ENCODE data around the gene RSPH6A.

Gene RSPH6A

DNA sequence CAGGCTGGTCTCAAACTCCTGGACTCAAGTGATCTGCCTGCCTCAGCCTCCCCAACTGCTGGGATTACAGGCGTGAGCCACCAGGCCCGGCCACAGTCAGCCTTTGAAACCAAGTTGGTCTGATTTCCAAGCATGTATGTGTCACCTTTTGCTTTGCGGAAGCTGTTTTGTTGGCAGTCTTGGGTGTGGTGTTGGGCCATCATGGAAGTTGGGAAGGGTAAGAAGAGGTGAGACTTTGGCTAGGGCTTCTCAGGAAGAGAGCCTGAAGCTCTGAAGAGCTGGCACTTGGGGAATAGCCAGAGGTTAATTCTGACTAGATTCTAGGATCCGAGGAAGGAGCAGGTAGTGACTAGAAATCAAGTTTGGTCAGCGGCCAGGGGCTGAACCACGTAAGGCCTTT is 2.8 kb downstream of the RSPH6A start:
- TF ChIP-seq OSR1 (CRISPR knock-in tag; IDR thresholded peaks at IDR 0.05) = no peak
- no peak for TF ChIP-seq PPARA (CRISPR knock-in tag; IDR thresholded peaks at IDR 0.05; ENCODE audit: borderline replicate concordance)
- ATAC-seq = no peak

- TF ChIP-seq SNAI2 (CRISPR knock-in tag; IDR thresholded peaks at IDR 0.05) = no peak
- TF ChIP-seq, protein P1, sequence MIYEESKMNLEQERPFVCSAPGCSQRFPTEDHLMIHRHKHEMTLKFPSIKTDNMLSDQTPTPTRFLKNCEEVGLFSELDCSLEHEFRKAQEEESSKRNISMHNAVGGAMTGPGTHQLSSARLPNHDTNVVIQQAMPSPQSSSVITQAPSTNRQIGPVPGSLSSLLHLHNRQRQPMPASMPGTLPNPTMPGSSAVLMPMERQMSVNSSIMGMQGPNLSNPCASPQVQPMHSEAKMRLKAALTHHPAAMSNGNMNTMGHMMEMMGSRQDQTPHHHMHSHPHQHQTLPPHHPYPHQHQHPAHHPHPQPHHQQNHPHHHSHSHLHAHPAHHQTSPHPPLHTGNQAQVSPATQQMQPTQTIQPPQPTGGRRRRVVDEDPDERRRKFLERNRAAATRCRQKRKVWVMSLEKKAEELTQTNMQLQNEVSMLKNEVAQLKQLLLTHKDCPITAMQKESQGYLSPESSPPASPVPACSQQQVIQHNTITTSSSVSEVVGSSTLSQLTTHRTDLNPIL (CRISPR knock-in tag; IDR thresholded peaks at IDR 0.05; ENCODE audit: low read depth) = no peak
- no peak for TF ChIP-seq OSR1 (CRISPR knock-in tag; IDR thresholded peaks at IDR 0.05)
- no peak for TF ChIP-seq GLIS3 (CRISPR knock-in tag; IDR thresholded peaks at IDR 0.05)
- no peak for TF ChIP-seq POU6F1 (CRISPR knock-in tag; IDR thresholded peaks at IDR 0.05; ENCODE audit: borderline replicate concordance, low read depth)
- TF ChIP-seq BACH2 (CRISPR knock-in tag; IDR thresholded peaks at IDR 0.05; ENCODE audit: borderline replicate concordance) = no peak
- TF ChIP-seq PATZ1 (CRISPR knock-in tag; IDR thresholded peaks at IDR 0.05; ENCODE audit: borderline replicate concordance) = no peak
- no peak for TF ChIP-seq ZNF8 (CRISPR knock-in tag; IDR thresholded peaks at IDR 0.05)
- TF ChIP-seq ESRRG (CRISPR knock-in tag; IDR thresholded peaks at IDR 0.05) = no peak
- TF ChIP-seq ZFP30 (CRISPR knock-in tag; IDR thresholded peaks at IDR 0.05) = no peak
- no peak for TF ChIP-seq CSDC2 (CRISPR knock-in tag; IDR thresholded peaks at IDR 0.05)
- no peak for TF ChIP-seq TOX (CRISPR knock-in tag; IDR thresholded peaks at IDR 0.05; ENCODE audit: borderline replicate concordance)
- TF ChIP-seq TSHZ2 (CRISPR knock-in tag; IDR thresholded peaks at IDR 0.05) = no peak
- TF ChIP-seq ZC3H10 (CRISPR knock-in tag; IDR thresholded peaks at IDR 0.05) = no peak
- TF ChIP-seq RARB (CRISPR knock-in tag; IDR thresholded peaks at IDR 0.05) = no peak
- no peak for TF ChIP-seq ARNTL (CRISPR knock-in tag; IDR thresholded peaks at IDR 0.05; ENCODE audit: borderline replicate concordance, low read depth)
- no peak for TF ChIP-seq TCF4 (CRISPR knock-in tag; IDR thresholded peaks at IDR 0.05; ENCODE audit: borderline replicate concordance)
- ATAC-seq = peak; percentile 62
Observed at GRCh38 chr19:45809643-45810159, 5.4 kb downstream of the RSPH6A start.

DNA sequence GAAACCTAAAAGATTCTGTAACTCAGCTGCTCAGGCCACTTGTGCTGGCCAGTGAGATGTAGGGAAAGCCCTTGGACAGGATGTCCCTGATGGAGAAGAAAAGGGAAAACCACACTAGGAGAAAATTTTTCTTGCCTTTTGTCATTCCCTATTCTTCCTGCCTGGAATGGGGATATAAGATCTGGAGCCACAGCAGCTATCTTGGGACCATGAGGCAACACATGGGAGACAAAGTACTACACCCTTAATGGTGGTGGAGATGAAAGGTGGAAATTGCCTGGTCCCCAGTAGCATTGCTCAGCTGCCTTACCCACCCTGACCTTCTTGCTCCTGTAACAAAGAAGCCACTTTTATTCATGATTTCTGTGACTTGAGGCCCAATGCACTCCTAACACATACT is 9.4 kb downstream of the RSPH6A start:
- no peak for ATAC-seq
- TF ChIP-seq ZFP3 (CRISPR knock-in tag; IDR thresholded peaks at IDR 0.05) = no peak
- no peak for TF ChIP-seq GLIS3 (CRISPR knock-in tag; IDR thresholded peaks at IDR 0.05)
- TF ChIP-seq, protein P2, sequence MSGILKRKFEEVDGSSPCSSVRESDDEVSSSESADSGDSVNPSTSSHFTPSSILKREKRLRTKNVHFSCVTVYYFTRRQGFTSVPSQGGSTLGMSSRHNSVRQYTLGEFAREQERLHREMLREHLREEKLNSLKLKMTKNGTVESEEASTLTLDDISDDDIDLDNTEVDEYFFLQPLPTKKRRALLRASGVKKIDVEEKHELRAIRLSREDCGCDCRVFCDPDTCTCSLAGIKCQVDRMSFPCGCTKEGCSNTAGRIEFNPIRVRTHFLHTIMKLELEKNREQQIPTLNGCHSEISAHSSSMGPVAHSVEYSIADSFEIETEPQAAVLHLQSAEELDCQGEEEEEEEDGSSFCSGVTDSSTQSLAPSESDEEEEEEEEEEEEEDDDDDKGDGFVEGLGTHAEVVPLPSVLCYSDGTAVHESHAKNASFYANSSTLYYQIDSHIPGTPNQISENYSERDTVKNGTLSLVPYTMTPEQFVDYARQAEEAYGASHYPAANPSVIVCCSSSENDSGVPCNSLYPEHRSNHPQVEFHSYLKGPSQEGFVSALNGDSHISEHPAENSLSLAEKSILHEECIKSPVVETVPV (CRISPR knock-in tag; IDR thresholded peaks at IDR 0.05) = no peak
- no peak for TF ChIP-seq ISL1 (CRISPR knock-in tag; IDR thresholded peaks at IDR 0.05)
- no peak for TF ChIP-seq ARNTL (CRISPR knock-in tag; IDR thresholded peaks at IDR 0.05; ENCODE audit: borderline replicate concordance, low read depth)
- no peak for TF ChIP-seq TOX (CRISPR knock-in tag; IDR thresholded peaks at IDR 0.05; ENCODE audit: borderline replicate concordance)
- no peak for TF ChIP-seq ZFP30 (CRISPR knock-in tag; IDR thresholded peaks at IDR 0.05)
- TF ChIP-seq ZNF565 (CRISPR knock-in tag; conservative IDR thresholded peaks at IDR 0.05; ENCODE audit: low read depth) = no peak
- no peak for TF ChIP-seq TSHZ2 (CRISPR knock-in tag; IDR thresholded peaks at IDR 0.05)
- TF ChIP-seq OSR1 (CRISPR knock-in tag; IDR thresholded peaks at IDR 0.05) = no peak
- TF ChIP-seq BACH2 (CRISPR knock-in tag; IDR thresholded peaks at IDR 0.05; ENCODE audit: borderline replicate concordance) = no peak
- TF ChIP-seq PPARA (CRISPR knock-in tag; IDR thresholded peaks at IDR 0.05; ENCODE audit: borderline replicate concordance) = no peak
- TF ChIP-seq RARB (CRISPR knock-in tag; IDR thresholded peaks at IDR 0.05) = no peak
- TF ChIP-seq CSDC2 (CRISPR knock-in tag; IDR thresholded peaks at IDR 0.05) = no peak
- TF ChIP-seq TCF4 (CRISPR knock-in tag; IDR thresholded peaks at IDR 0.05; ENCODE audit: borderline replicate concordance) = no peak
- TF ChIP-seq ZNF8 (CRISPR knock-in tag; IDR thresholded peaks at IDR 0.05) = no peak
- TF ChIP-seq POU6F1 (CRISPR knock-in tag; IDR thresholded peaks at IDR 0.05; ENCODE audit: borderline replicate concordance, low read depth) = no peak
- TF ChIP-seq SNAI2 (CRISPR knock-in tag; IDR thresholded peaks at IDR 0.05) = no peak
- no peak for TF ChIP-seq ZNF70 (CRISPR knock-in tag; IDR thresholded peaks at IDR 0.05)
